Panc1 (cell line): ENCODE results near the gene SLCO4A1.

Experiments
- CTCF ChIP-seq: fragments of 450-650 bp; IDR thresholded peaks from 2 replicates; pipeline ENCODE4 v1.5.1; 2017; ENCODE audit warnings: mild to moderate bottlenecking
- POLR2AphosphoS5 ChIP-seq: IDR thresholded peaks from 2 replicates; pipeline ENCODE4 v1.6.1; 2012; ENCODE audit warnings: mild to moderate bottlenecking, low read depth, low read length, moderate library complexity
- SIN3A ChIP-seq: IDR thresholded peaks from 2 replicates; pipeline ENCODE4 v1.6.1; 2012; ENCODE audit warnings: low read depth, mild to moderate bottlenecking, low read length, moderate library complexity, borderline replicate concordance; ENCODE audit not compliant: insufficient read depth
- TCF7L2 ChIP-seq: IDR thresholded peaks from 2 replicates; pipeline ENCODE4 v1.6.1; 2011; ENCODE audit warnings: mild to moderate bottlenecking, low read depth, low read length, inconsistent platforms
- TF ChIP-seq, protein P1 (sequence below), 2 experiments: IDR thresholded peaks; 2 replicates each; pipeline ENCODE4 v1.6.1; 2011 to 2012; ENCODE audit warnings: low read depth in 2 of 2, control low read depth in 1 of 2, low read length in 1 of 2, mild to moderate bottlenecking in 1 of 2, moderate library complexity in 1 of 2; ENCODE audit not compliant: insufficient read depth in 1 of 2

DNA sequence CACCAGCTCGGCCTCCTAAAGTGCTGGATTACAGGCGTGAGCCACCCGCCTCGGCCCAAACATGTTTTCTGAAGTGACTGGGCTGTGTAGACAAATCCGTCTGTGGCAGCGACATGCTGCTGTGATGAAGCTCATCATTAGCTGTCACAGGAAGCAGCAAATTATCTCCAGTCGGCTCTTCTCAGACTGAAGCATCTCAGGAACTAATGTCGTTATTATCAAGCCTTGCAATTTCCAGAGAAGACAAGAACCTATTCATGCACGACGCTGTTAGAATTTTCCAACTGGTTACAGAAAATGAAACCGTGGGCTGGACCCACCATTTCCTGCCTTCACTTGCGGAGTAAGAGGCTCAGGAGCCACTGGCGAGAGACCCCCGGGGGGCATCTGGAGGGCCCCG, 49.2 kb downstream of the SLCO4A1 start:
- TF ChIP-seq CTCF = no peak
- TF ChIP-seq, protein P1, sequence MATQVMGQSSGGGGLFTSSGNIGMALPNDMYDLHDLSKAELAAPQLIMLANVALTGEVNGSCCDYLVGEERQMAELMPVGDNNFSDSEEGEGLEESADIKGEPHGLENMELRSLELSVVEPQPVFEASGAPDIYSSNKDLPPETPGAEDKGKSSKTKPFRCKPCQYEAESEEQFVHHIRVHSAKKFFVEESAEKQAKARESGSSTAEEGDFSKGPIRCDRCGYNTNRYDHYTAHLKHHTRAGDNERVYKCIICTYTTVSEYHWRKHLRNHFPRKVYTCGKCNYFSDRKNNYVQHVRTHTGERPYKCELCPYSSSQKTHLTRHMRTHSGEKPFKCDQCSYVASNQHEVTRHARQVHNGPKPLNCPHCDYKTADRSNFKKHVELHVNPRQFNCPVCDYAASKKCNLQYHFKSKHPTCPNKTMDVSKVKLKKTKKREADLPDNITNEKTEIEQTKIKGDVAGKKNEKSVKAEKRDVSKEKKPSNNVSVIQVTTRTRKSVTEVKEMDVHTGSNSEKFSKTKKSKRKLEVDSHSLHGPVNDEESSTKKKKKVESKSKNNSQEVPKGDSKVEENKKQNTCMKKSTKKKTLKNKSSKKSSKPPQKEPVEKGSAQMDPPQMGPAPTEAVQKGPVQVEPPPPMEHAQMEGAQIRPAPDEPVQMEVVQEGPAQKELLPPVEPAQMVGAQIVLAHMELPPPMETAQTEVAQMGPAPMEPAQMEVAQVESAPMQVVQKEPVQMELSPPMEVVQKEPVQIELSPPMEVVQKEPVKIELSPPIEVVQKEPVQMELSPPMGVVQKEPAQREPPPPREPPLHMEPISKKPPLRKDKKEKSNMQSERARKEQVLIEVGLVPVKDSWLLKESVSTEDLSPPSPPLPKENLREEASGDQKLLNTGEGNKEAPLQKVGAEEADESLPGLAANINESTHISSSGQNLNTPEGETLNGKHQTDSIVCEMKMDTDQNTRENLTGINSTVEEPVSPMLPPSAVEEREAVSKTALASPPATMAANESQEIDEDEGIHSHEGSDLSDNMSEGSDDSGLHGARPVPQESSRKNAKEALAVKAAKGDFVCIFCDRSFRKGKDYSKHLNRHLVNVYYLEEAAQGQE (IDR thresholded peaks at IDR 0.05; ENCODE audit: insufficient read depth in 1 of 2, low read depth in 2 of 2, low read length in 1 of 2) = no peak
- no peak for TF ChIP-seq POLR2AphosphoS5
- TF ChIP-seq TCF7L2 = no peak
- no peak for TF ChIP-seq SIN3A
